Measurements from ENCODE around the gene MASP2.

DNA sequence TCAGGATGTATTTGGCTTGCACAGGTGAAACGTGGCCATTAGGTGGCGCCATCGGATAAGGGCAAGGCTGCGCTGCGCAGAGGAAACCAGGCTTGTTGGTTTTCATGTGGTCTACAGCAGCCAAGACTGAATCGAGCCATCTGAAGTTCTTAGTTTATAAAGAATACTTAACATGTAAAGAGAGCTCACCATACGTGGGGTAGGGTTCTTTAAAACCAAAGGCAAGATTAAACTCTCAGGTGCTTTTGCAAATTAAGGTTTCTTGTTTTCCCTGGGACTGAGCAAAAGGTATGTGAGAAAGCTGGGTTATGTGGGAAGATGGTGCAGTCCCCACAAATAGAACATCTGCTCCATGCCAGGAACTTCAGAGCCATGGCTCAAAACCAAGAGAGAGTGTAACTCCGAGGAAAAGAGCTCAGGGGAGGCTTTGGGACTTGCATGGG, 9.3 kb downstream of the MASP2 start:
- no peak for TF ChIP-seq POLR2AphosphoS5 (IDR thresholded peaks at IDR 0.05; ENCODE audit: low read depth, low read length)
- TF ChIP-seq SIN3A (IDR thresholded peaks at IDR 0.05; ENCODE audit: borderline replicate concordance, insufficient read depth, low read length): no peak
- no peak for TF ChIP-seq TAF1 (IDR thresholded peaks at IDR 0.05; ENCODE audit: borderline replicate concordance, insufficient read depth, low read length)
